BLaER1 (cell line): Measurements from ENCODE around the gene MRPS6.

ENCODE experiments used
- H3K27ac ChIP-seq: shearing (Covaris generic); formaldehyde crosslinking; 2 replicates; pipeline ENCODE4 v1.8.1; 2022
- H3K27me3 ChIP-seq: shearing (Covaris generic); formaldehyde crosslinking; 2 replicates; pipeline ENCODE4 v1.8.1; 2022
- H3K36me3 ChIP-seq: shearing (Covaris generic); formaldehyde crosslinking; 2 replicates; pipeline ENCODE4 v1.8.1; 2022
- H3K4me1 ChIP-seq: shearing (Covaris generic); formaldehyde crosslinking; 2 replicates; pipeline ENCODE4 v1.8.1; 2022
- H3K4me2 ChIP-seq: shearing (Covaris generic); formaldehyde crosslinking; 2 replicates; pipeline ENCODE4 v1.8.1; 2022
- H3K4me3 ChIP-seq: shearing (Covaris generic); formaldehyde crosslinking; 2 replicates; pipeline ENCODE4 v1.8.1; 2022
- H3K9ac ChIP-seq: shearing (Covaris generic); formaldehyde crosslinking; 2 replicates; pipeline ENCODE4 v1.8.1; 2022
- H3K9me3 ChIP-seq: shearing (Covaris generic); formaldehyde crosslinking; 2 replicates; pipeline ENCODE4 v1.8.1; 2022
- H4K20me1 ChIP-seq: shearing (Covaris generic); formaldehyde crosslinking; 2 replicates; pipeline ENCODE4 v1.8.1; 2022
- Cebpa-rat ChIP-seq: shearing (Covaris generic); IDR thresholded peaks from 2 replicates; pipeline ENCODE4 v1.8.1; 2022

Gene MRPS6

GRCh38 chr21:34093083-34093482 lies 19.7 kb downstream of the MRPS6 start:
- no peaks in the 10 kb centered on the region for H3K4me1 ChIP-seq
- no peaks in the 10 kb centered on the region for H3K27me3 ChIP-seq
- no peak for TF ChIP-seq Cebpa-rat
- no peak overlapping the region for H3K4me3 ChIP-seq
- no peak overlapping the region for H3K9ac ChIP-seq
- peaks cover 38% of the 10 kb centered on the region for H3K36me3 ChIP-seq
- H3K4me2 ChIP-seq, result no peak overlapping the region
- peaks cover 95% of the 10 kb centered on the region for H4K20me1 ChIP-seq
- H3K27ac ChIP-seq, result no peak overlapping the region
- H3K9me3 ChIP-seq, result 0 out of 2 replicates have a peak, but pooled peaks cover 6% of the 10 kb centered on the region

- TF ChIP-seq Cebpa-rat, result no peak
- no peak overlapping the region for H3K27ac ChIP-seq
- H3K4me3 ChIP-seq, result no peak overlapping the region
- no peaks in the 10 kb centered on the region for H3K27me3 ChIP-seq
- H3K36me3 ChIP-seq, result peaks cover 36% of the 10 kb centered on the region
- no peaks in the 10 kb centered on the region for H3K4me1 ChIP-seq
- H3K9ac ChIP-seq, result no peak overlapping the region
- H4K20me1 ChIP-seq, result peaks cover 92% of the 10 kb centered on the region
- H3K4me2 ChIP-seq, result no peak overlapping the region
- H3K9me3 ChIP-seq, result 0 out of 2 replicates have a peak, but pooled peaks cover 6% of the 10 kb centered on the region
Observed at GRCh38 chr21:34094949-34095348, 21.6 kb downstream of the MRPS6 start.

GRCh38 chr21:34097442-34097841 lies 24.1 kb downstream of the MRPS6 start:
- Histone ChIP-seq H3K4me1 (no peaks in the 10 kb centered on the region), H3K4me3 (no peak overlapping the region)

GRCh38 chr21:34100337-34100736 lies 27.0 kb downstream of the MRPS6 start:
- H3K4me3 ChIP-seq, result no peak overlapping the region
- no peak overlapping the region for H3K4me2 ChIP-seq
- H3K9me3 ChIP-seq, result 0 out of 2 replicates have a peak, but pooled peaks cover under 1% of the 10 kb centered on the region
- no peak for TF ChIP-seq Cebpa-rat
- H3K4me1 ChIP-seq, result no peaks in the 10 kb centered on the region
- H3K36me3 ChIP-seq, result peaks cover 32% of the 10 kb centered on the region
- no peak overlapping the region for H3K27ac ChIP-seq
- H3K9ac ChIP-seq, result no peak overlapping the region
- H3K27me3 ChIP-seq, result no peaks in the 10 kb centered on the region
- peaks cover 89% of the 10 kb centered on the region for H4K20me1 ChIP-seq

More at GRCh38 chr21:34097442-34097841, 24.1 kb downstream of the MRPS6 start:
- Histone ChIP-seq H3K36me3 (peaks cover 38% of the 10 kb centered on the region), H3K9ac (no peak overlapping the region), H3K27me3 (no peaks in the 10 kb centered on the region), H3K27ac (no peak overlapping the region), H3K4me2 (no peak overlapping the region), H4K20me1 (peaks cover 92% of the 10 kb centered on the region), H3K9me3 (0 out of 2 replicates have a peak, but pooled peaks cover 6% of the 10 kb centered on the region)
- no peak for TF ChIP-seq Cebpa-rat

GRCh38 chr21:34100790-34101189 lies 27.4 kb downstream of the MRPS6 start:
- no peak overlapping the region for H3K4me3 ChIP-seq
- H4K20me1 ChIP-seq, result peaks cover 85% of the 10 kb centered on the region
- no peak for TF ChIP-seq Cebpa-rat

GRCh38 chr21:34105947-34106541 lies 32.7 kb downstream of the MRPS6 start:
- Histone ChIP-seq H3K36me3 (peaks cover 22% of the 10 kb centered on the region), H3K27ac (no peak overlapping the region), H3K4me1 (no peaks in the 10 kb centered on the region), H3K9me3 (no peaks in the 10 kb centered on the region; the same call in 1 of the 2 replicates), H4K20me1 (peaks cover 67% of the 10 kb centered on the region; the same call in 1 of the 2 replicates), H3K9ac (no peak overlapping the region), H3K27me3 (no peaks in the 10 kb centered on the region), H3K4me3 (no peak overlapping the region), H3K4me2 (no peak overlapping the region)
- TF ChIP-seq Cebpa-rat, result no peak

More at GRCh38 chr21:34100790-34101189, 27.4 kb downstream of the MRPS6 start:
- no peak overlapping the region for H3K27ac ChIP-seq
- no peak overlapping the region for H3K9ac ChIP-seq
- H3K4me1 ChIP-seq, result no peaks in the 10 kb centered on the region
- H3K4me2 ChIP-seq, result no peak overlapping the region
- no peaks in the 10 kb centered on the region for H3K9me3 ChIP-seq
- peaks cover 27% of the 10 kb centered on the region for H3K36me3 ChIP-seq
- no peaks in the 10 kb centered on the region for H3K27me3 ChIP-seq

GRCh38 chr21:34107606-34108005 lies 34.2 kb downstream of the MRPS6 start:
- no peaks in the 10 kb centered on the region for H3K27me3 ChIP-seq
- H3K4me1 ChIP-seq, result no peaks in the 10 kb centered on the region
- no peak overlapping the region for H3K4me3 ChIP-seq
- no peak overlapping the region for H3K27ac ChIP-seq
- H3K9ac ChIP-seq, result no peak overlapping the region
- H4K20me1 ChIP-seq, result peaks cover 57% of the 10 kb centered on the region; the same call in 1 of the 2 replicates
- H3K4me2 ChIP-seq, result no peak overlapping the region
- no peaks in the 10 kb centered on the region; the same call in 1 of the 2 replicates for H3K9me3 ChIP-seq
- TF ChIP-seq Cebpa-rat, result no peak
- H3K36me3 ChIP-seq, result peaks cover 19% of the 10 kb centered on the region

GRCh38 chr21:34109075-34109474 lies 35.7 kb downstream of the MRPS6 start:
- no peak for TF ChIP-seq Cebpa-rat
- no peaks in the 10 kb centered on the region for H3K27me3 ChIP-seq
- no peak overlapping the region for H3K9ac ChIP-seq

GRCh38 chr21:34110594-34111202 lies 37.3 kb downstream of the MRPS6 start:
- peaks cover 57% of the 10 kb centered on the region; the same call in 1 of the 2 replicates for H4K20me1 ChIP-seq
- no peak overlapping the region for H3K9ac ChIP-seq
- H3K4me1 ChIP-seq, result no peaks in the 10 kb centered on the region
- H3K4me2 ChIP-seq, result no peak overlapping the region
- no peaks in the 10 kb centered on the region; the same call in 1 of the 2 replicates for H3K9me3 ChIP-seq
- H3K36me3 ChIP-seq, result peaks cover 14% of the 10 kb centered on the region
- no peaks in the 10 kb centered on the region for H3K27me3 ChIP-seq
- no peak overlapping the region for H3K4me3 ChIP-seq
- TF ChIP-seq Cebpa-rat, result no peak
- no peak overlapping the region for H3K27ac ChIP-seq

More at GRCh38 chr21:34109075-34109474, 35.7 kb downstream of the MRPS6 start:
- H3K27ac ChIP-seq, result no peak overlapping the region
- peaks cover 54% of the 10 kb centered on the region; the same call in 1 of the 2 replicates for H4K20me1 ChIP-seq
- H3K9me3 ChIP-seq, result no peaks in the 10 kb centered on the region; the same call in 1 of the 2 replicates
- no peaks in the 10 kb centered on the region for H3K4me1 ChIP-seq
- no peak overlapping the region for H3K4me2 ChIP-seq
- H3K4me3 ChIP-seq, result no peak overlapping the region
- peaks cover 14% of the 10 kb centered on the region for H3K36me3 ChIP-seq

GRCh38 chr21:34112316-34113033 lies 39.1 kb downstream of the MRPS6 start:
- Histone ChIP-seq H3K4me2 (no peak overlapping the region), H3K27me3 (no peaks in the 10 kb centered on the region), H4K20me1 (peaks cover 60% of the 10 kb centered on the region; the same call in 1 of the 2 replicates), H3K9me3 (peaks cover 5% of the 10 kb centered on the region), H3K27ac (no peak overlapping the region), H3K36me3 (peaks cover 18% of the 10 kb centered on the region; the same call in 1 of the 2 replicates), H3K9ac (no peak overlapping the region), H3K4me1 (no peaks in the 10 kb centered on the region), H3K4me3 (no peak overlapping the region)
- no peak for TF ChIP-seq Cebpa-rat
